Forelimb muscle (tissue), 1 donor: ENCODE measurements around the gene TRIO. TPM values are rescaled to one million over a fixed set of nuclear protein-coding genes. Genes with fewer than 3 reads are reported as not detected.

ENCODE experiments used
- DNase-seq: peaks from one replicate; pipeline ENCODE4 v3.0.0-alpha.2; 2013; ENCODE audit warnings: low read depth
- polyA plus RNA-seq: library from polyadenylated mRNA; unstranded; fragments of 120-200 nt; gene quantifications from one replicate; pipeline ENCODE4 v1.2.1, GENCODE V29; 2013; ENCODE audit not compliant: insufficient read length

The TRIO gene
- polyA plus RNA-seq, 1 donor: 168 TPM

DNA sequence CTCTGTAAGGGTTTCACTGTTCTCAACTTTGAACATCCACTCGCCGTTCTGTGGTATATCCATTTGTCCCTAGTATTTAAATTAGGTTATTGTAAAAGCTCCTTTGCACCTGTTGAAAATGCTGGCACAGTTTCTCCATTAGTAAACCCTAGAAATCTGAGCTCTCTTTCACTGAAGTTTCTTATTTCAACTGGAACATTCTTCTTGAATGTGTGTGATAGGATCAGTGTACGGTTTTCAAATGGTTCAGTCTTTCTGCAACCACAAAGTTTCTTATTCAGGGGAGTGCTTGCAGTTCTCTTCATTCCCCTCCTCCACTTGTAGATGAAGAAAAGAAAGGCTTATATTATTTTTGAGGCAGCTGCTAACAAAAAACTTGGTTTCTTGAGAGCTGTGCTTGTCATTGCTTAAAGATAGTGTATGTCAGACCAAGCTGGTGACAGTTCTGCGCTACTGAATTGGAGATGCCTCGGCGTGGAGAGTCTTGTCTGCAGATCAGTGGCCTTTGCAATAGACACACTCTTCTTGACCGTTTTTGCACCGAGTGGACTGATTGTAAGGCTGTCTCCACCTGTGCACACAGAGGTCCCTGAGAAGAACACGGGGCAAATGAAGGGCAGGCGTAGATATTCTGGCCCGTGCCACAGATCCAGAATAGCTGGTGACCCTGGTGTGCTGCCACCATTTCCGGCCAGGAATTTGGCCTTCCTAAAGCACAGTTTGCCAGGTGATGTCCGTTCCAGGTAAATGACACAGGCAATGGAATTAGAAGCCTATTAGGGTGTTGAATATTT is 102.2 kb downstream of the TRIO start:
- no peak for DNase-seq

DNA sequence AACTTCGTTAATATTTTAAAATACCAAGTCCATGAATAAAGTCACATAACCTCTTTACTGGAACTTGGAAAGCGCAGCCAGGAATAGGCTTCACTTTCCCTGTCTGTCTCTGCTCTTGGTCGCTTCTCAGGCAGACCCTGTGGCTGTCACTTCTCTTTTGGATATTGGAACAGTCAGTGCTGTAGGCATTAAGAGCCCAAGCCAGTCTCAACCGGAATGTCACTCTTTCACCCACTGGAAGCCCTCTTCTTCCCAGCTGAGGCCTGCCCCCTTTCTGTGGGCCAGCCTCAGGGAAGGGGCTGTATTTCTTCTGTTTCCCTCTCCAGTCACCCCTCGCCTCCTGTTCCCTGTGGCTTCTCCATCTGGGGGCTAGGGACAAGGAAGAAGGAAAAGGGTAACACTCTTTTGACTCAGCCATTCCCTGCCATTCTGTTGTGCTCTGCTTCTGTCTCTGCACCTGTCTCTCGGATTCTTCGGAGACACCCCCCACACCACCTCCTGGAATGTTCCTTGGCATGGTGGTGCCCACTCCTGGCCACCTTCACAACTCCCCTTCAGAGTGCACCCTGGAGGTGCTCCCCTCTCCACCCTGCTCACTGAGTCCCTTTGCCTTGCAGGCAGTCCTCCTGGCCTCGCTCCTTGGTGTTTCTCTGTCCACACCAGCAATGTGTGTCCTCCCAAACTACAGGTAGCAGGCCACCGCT is 103.4 kb downstream of the TRIO start:
- DNase-seq: no peak

DNA sequence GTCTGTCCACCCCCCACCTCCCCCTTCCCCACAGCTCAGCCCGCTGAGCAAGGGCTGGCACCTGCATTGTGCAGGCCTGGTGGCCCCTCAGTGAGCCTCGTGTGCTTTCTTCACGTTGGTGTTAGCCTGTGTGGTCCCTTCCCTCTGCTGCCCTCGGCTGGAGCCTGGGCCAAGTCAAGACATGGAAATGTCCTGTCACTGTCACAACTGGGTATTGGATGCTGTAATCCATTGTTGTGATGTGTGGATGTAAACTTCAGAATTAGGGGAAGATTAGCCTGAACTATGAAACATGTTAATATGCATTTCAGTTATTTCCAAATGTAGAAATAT is 103.9 kb downstream of the TRIO start:
- DNase-seq: no peak

- DNase-seq: no peak
Measured at GRCh38 chr5:14249258-14250082, 106.3 kb downstream of the TRIO start.

GRCh38 chr5:14250084-14250695 is 107.0 kb downstream of the TRIO start:
- peak; percentile 63 for DNase-seq

- DNase-seq: no peak
Measured at GRCh38 chr5:14250748-14251701, 107.9 kb downstream of the TRIO start.

- DNase-seq: no peak
Measured at GRCh38 chr5:14251733-14252132, 108.6 kb downstream of the TRIO start.

DNA sequence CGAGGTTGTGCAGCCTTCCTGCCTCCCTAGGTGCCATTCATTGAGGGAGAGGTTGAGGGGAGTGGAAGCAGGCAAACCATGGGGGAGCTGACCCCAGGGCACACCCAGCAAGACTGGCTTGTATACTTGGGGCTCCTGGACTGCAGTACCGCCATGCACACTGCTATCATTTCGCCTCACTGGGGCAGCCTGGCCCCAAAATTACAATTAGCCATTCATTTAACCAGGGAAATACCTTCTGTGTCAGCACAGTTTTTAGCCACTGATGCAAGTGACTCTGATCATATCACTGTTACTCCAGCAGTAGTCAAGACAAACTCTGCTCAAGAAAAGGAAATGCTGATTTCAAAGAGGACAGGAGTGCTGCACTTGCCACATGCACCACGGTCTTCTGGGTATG is 109.7 kb downstream of the TRIO start:
- no peak for DNase-seq

- DNase-seq: no peak
Measured at GRCh38 chr5:14254686-14255085, 111.5 kb downstream of the TRIO start.

GRCh38 chr5:14256026-14256690 is 113.0 kb downstream of the TRIO start:
- DNase-seq: no peak

DNA sequence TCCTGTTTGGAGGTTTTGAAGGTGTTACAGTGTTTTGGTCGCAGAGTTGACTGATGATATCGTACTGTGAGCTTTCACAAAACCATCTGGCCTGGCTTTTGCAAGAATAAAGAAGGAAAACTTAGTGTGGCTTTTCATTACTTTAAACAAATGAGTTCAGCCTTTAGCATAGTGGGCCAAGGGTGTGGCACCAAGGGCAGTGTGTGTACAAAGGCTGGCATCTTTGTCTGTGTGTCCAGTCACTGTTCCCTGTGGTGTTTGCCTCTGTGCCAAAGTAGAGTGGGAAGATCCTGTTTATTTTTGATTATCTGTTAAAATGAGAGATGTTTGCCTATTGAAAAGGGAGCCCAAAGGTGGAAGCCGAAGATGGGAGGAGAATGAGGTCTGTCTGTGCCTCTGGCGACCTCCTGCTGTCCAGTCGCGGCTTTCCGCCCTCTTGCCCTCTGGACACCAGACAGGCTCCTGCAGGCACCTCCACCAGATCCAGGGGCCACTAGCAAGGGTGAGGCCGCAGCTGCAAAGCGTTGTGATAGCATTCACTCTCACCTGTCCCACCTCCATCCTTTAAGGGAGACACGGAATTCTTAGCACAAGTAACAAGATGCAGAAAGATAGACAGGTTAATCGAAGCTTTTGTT is 113.7 kb downstream of the TRIO start:
- DNase-seq: no peak

DNA sequence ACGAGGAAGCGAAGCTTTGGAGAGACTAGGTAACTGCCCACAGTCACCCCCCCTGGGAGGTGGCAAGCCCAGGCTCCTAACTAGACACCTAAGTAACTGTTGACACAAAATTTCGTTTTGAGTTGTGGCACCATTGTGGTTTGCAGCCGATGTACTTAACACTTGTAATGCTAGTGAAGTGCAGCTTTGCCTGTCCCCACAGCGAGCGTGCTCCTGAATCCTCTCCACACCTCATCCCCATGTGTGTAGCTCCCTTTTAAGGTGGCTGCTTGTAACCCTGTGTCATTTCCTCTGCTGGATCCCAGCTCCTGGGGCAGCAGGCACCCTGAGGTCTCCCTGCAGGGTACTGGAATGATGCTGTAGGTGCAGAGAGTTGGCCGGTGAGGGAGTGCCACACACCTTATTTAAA is 114.9 kb downstream of the TRIO start:
- no peak for DNase-seq

GRCh38 chr5:14258840-14259239 is 115.7 kb downstream of the TRIO start:
- no peak for DNase-seq

- no peak for DNase-seq
Measured at GRCh38 chr5:14260637-14261036, 117.5 kb downstream of the TRIO start.

- DNase-seq: no peak
Measured at GRCh38 chr5:14261235-14261634, 118.1 kb downstream of the TRIO start.

GRCh38 chr5:14261856-14262611 is 118.9 kb downstream of the TRIO start:
- DNase-seq: no peak

GRCh38 chr5:14263113-14263512 is 120.0 kb downstream of the TRIO start:
- no peak for DNase-seq

DNA sequence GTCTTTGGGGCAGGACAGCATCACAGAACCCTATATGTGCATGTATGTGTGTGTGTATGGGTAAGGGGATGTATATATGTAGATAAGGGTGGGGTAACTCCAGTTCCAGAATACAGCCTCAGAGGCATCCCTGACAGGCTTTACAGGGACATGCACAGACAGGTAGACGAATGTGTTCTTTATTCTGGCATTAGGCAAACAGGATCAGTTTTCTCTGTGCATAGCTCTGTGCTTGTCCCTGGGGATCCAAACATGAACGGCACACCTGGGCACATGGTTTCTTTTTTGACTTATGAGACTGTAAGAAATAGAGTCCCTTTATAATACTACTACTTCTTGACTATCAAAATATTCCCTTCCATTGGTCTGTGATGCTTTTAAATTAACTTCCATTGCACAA is 120.6 kb downstream of the TRIO start:
- no peak for DNase-seq
